Progenitor cell of endocrine pancreas (in vitro differentiated cells): Measurements from ENCODE around the gene CHCHD2. TPM values are rescaled to one million over a fixed set of nuclear protein-coding genes. Genes with fewer than 3 reads are reported as not detected.
"Not testable (repeated sequence)": the region's sequence is repeated elsewhere in the genome, so short reads cannot be mapped to it uniquely, and the experiment has no call there.

Experiments
- DNase-seq: peaks from one replicate; pipeline ENCODE4 v3.0.0; 2021; ENCODE audit warnings: low spot score; ENCODE audit not compliant: unreplicated experiment
- H3K27ac Mint-ChIP-seq: 2 replicates; pipeline ENCODE4 v1.8.0; 2021; ENCODE audit warnings: mild to moderate bottlenecking, moderate library complexity, mixed read lengths
- H3K27me3 Mint-ChIP-seq: 2 replicates; pipeline ENCODE4 v1.8.0; 2021; ENCODE audit warnings: mixed read lengths
- H3K36me3 Mint-ChIP-seq: 2 replicates; pipeline ENCODE4 v1.8.0; 2022; ENCODE audit warnings: mixed read lengths; ENCODE audit not compliant: insufficient read depth
- H3K4me1 Mint-ChIP-seq: 2 replicates; pipeline ENCODE4 v1.8.0; 2021; ENCODE audit warnings: low read depth, mixed read lengths
- H3K4me3 Mint-ChIP-seq: 2 replicates; pipeline ENCODE4 v1.8.0; 2021; ENCODE audit warnings: low read depth, mild to moderate bottlenecking, moderate library complexity, mixed read lengths
- H3K9me3 Mint-ChIP-seq: 2 replicates; pipeline ENCODE4 v1.8.0; 2021; ENCODE audit warnings: low read depth, mixed read lengths
- total RNA-seq: library from RNA; stranded (reverse); gene quantifications from 2 replicates; pipeline ENCODE4 v1.2.1, GENCODE V29; 2021
- TF ChIP-seq, protein P1 (sequence below): fragments of 200-600 bp; sonication (generic); IDR thresholded peaks from one replicate; pipeline ENCODE4 v1.5.0; 2021; ENCODE audit warnings: antibody characterized with exemption, mild to moderate bottlenecking; ENCODE audit not compliant: unreplicated experiment

The CHCHD2 gene
- total RNA-seq, 1 donor from 2014 or later: 137 TPM

DNA sequence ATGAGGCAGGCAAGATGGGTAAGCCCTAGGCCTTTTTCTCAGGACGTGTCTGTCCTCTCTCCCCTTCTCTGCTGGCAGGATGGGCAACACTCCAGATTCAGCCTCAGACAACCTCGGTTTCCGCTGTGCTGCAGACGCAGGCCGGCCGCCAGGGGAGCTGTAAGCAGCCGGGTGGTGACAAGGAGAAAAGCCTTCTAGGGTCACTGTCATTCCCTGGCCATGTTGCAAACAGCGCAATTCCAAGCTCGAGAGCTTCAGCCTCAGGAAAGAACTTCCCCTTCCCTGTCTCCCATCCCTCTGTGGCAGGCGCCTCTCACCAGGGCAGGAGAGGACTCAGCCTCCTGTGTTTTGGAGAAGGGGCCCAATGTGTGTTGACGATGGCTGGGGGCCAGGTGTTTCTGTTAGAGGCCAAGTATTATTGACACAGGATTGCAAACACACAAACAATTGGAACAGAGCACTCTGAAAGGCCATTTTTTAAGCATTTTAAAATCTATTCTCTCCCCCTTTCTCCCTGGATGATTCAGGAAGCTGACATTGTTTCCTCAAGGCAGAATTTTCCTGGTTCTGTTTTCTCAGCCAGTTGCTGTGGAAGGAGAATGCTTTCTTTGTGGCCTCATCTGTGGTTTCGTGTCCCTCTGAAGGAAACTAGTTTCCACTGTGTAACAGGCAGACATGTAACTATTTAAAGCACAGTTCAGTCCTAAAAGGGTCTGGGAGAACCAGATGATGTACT, 26.7 kb downstream of the CHCHD2 start:
- Mint-ChIP-seq H3K9me3 (no peaks in the 10 kb centered on the region), H3K36me3 (peaks cover 6% of the 10 kb centered on the region), H3K4me1 (no peaks in the 10 kb centered on the region), H3K27ac (no peak overlapping the region), H3K27me3 (no peaks in the 10 kb centered on the region), H3K4me3 (no peak overlapping the region)
- DNase-seq: no peak
- TF ChIP-seq, protein P1, sequence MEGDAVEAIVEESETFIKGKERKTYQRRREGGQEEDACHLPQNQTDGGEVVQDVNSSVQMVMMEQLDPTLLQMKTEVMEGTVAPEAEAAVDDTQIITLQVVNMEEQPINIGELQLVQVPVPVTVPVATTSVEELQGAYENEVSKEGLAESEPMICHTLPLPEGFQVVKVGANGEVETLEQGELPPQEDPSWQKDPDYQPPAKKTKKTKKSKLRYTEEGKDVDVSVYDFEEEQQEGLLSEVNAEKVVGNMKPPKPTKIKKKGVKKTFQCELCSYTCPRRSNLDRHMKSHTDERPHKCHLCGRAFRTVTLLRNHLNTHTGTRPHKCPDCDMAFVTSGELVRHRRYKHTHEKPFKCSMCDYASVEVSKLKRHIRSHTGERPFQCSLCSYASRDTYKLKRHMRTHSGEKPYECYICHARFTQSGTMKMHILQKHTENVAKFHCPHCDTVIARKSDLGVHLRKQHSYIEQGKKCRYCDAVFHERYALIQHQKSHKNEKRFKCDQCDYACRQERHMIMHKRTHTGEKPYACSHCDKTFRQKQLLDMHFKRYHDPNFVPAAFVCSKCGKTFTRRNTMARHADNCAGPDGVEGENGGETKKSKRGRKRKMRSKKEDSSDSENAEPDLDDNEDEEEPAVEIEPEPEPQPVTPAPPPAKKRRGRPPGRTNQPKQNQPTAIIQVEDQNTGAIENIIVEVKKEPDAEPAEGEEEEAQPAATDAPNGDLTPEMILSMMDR: peak; percentile 20

DNA sequence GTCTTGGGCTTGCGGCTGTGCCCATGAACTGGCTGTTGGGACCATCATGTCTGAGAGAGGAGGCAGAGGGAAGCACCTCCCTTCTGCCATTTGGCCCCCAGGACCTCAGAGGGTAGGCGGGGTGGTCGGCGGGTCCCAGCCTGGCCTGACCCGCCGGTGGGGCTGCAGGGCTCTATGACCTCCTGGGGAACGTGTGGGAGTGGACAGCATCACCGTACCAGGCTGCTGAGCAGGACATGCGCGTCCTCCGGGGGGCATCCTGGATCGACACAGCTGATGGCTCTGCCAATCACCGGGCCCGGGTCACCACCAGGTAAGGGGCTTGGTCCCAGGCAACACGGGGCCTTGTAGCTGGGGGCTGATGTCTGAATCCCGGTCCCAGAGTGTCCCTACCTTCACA, 28.1 kb downstream of the CHCHD2 start:
- Mint-ChIP-seq H3K4me3 (no peak overlapping the region), H3K4me1 (peaks cover 1% of the 10 kb centered on the region), H3K36me3 (peaks cover 8% of the 10 kb centered on the region), H3K27me3 (no peaks in the 10 kb centered on the region), H3K9me3 (no peaks in the 10 kb centered on the region), H3K27ac (no peak overlapping the region)
- DNase-seq: no peak
- TF ChIP-seq, protein P1: no peak

DNA sequence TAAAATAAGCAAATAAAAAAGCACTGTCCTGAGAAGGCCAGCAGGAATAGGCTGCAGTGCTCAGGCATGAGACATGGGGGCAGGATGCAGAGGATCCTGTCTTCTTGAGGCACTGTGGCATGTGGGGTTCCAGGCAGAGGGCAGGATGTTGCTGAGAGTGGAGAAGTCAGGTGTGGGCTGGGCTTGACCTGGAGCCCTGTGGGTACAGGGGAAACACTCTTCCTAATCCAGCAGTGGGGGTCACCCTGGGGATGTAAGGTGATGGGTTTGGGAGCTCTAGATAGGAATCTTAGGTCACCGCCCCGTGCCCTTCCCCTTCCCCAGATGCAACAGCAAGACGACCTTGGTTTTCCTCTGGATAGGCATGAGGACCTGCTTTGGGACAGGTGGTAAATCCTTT, 28.6 kb downstream of the CHCHD2 start:
- no peaks in the 10 kb centered on the region for H3K9me3 Mint-ChIP-seq
- H3K36me3 Mint-ChIP-seq: peaks cover 10% of the 10 kb centered on the region
- H3K27ac Mint-ChIP-seq: no peak overlapping the region

DNA sequence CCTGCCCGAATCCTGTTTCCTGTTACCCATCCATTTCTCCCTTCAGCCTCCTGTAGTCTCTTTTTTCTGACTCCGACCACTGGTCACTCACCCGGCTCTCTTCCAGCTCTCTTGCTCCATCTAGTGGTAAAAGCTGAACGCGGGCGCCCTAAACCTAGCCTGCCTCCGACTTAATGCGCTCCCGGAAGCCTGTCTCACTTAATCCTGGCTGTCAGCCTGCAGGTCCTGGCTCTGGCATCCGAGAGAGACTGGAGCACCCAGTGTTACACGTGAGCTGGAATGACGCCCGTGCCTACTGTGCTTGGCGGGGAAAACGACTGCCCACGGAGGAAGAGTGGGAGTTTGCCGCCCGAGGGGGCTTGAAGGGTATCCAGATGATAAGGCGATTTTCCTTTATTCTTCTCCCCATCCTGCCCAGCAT, 31.9 kb downstream of the CHCHD2 start:
- DNase-seq: peak; percentile 80
- H3K9me3 Mint-ChIP-seq: no peaks in the 10 kb centered on the region
- TF ChIP-seq, protein P1: peak; percentile 91
- H3K27ac Mint-ChIP-seq: peak overlapping the region; percentile 78
- no peak overlapping the region for H3K4me3 Mint-ChIP-seq
- H3K36me3 Mint-ChIP-seq: peaks cover 13% of the 10 kb centered on the region
- peaks cover 1% of the 10 kb centered on the region for H3K4me1 Mint-ChIP-seq
- no peaks in the 10 kb centered on the region for H3K27me3 Mint-ChIP-seq

More for the DNA sequence above, 28.6 kb downstream of the CHCHD2 start:
- TF ChIP-seq, protein P1: no peak
- DNase-seq: no peak
- Mint-ChIP-seq H3K27me3 (no peaks in the 10 kb centered on the region), H3K4me3 (no peak overlapping the region), H3K4me1 (peaks cover 1% of the 10 kb centered on the region)

DNA sequence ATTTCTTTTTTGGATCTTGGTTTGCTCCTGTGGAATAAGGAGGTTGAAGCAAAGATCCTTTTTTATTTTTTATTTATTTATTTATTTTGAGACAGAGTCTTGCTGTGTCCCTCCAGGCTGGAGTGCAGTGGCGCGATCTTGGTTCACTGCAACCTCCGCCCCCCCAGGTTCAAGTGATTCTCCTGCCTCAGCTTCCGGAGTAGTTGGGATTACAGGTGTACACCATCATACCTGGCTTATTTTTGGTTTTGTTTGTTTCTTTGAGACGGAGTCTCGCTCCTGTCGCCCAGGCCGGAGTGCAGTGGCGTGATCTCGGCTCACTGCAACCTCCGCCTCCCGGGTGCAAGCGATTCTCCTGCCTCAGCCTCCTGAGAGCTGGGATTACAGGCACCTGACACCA, 39.9 kb downstream of the CHCHD2 start:
- DNase-seq, H3K27me3 Mint-ChIP-seq, H3K4me3 Mint-ChIP-seq, H3K27ac Mint-ChIP-seq, H3K9me3 Mint-ChIP-seq: not testable (repeated sequence)
- peaks cover 15% of the 10 kb centered on the region for H3K4me1 Mint-ChIP-seq
- peaks cover 30% of the 10 kb centered on the region for H3K36me3 Mint-ChIP-seq
